Calu3 (cell line): ENCODE measurements around the gene TIMM8B. TPM values are rescaled to one million over a fixed set of nuclear protein-coding genes. Genes with fewer than 3 reads are reported as not detected.

Source experiments
- BruUV-seq: library from RNA; stranded (reverse); fragments of 400-500 nt; replicated peaks from 2 replicates; lab custom pipeline; 2021; lab: Mats Ljungman, UMichigan
- CTCF ChIA-PET: fragments of 300-600 bp; sonication (Branson Sonifier 250); formaldehyde crosslinking; loops from one replicate; lab custom pipeline; 2022; ENCODE audit warnings: antibody characterized with exemption; lab: Charles Lee
- DNase-seq: peaks from one replicate; pipeline ENCODE4 v3.0.0; 2022
- H3K27ac Mint-ChIP-seq: one replicate; pipeline ENCODE4 v1.8.0; 2022; ENCODE audit warnings: mixed read lengths; ENCODE audit not compliant: unreplicated experiment
- H3K27me3 Mint-ChIP-seq: one replicate; pipeline ENCODE4 v1.8.0; 2022; ENCODE audit warnings: mixed read lengths; ENCODE audit not compliant: unreplicated experiment
- H3K36me3 Mint-ChIP-seq: one replicate; pipeline ENCODE4 v1.8.0; 2022; ENCODE audit warnings: mild to moderate bottlenecking, moderate library complexity, mixed read lengths; ENCODE audit not compliant: insufficient read depth, unreplicated experiment
- H3K4me1 Mint-ChIP-seq: one replicate; pipeline ENCODE4 v1.8.0; 2022; ENCODE audit warnings: mild to moderate bottlenecking, low read depth, mixed read lengths; ENCODE audit not compliant: unreplicated experiment
- H3K4me3 Mint-ChIP-seq: one replicate; pipeline ENCODE4 v1.8.0; 2022; ENCODE audit warnings: mild to moderate bottlenecking, low read depth, moderate library complexity, mixed read lengths; ENCODE audit not compliant: unreplicated experiment
- H3K9me3 Mint-ChIP-seq: one replicate; pipeline ENCODE4 v1.8.0; 2022; ENCODE audit warnings: low read depth, mixed read lengths; ENCODE audit not compliant: unreplicated experiment
- CTCF ChIP-seq: fragments of 200-600 bp; IDR thresholded peaks from one replicate; pipeline ENCODE4 v1.8.0; 2022; ENCODE audit warnings: antibody characterized with exemption; ENCODE audit not compliant: unreplicated experiment
- intact Hi-C: fragments of 100-400 bp; cut with micrococcal nuclease; formaldehyde crosslinking; loops from one replicate; pipeline ENCODE4 v1.10.0; 2022; ENCODE audit not compliant: unreplicated experiment
- total RNA-seq: library from RNA; stranded (reverse); gene quantifications from 2 replicates; pipeline ENCODE4 v1.2.3, GENCODE V29; 2022

Gene TIMM8B
- total RNA-seq, 1 experiment from 2014 or later = 36.7 TPM

DNA sequence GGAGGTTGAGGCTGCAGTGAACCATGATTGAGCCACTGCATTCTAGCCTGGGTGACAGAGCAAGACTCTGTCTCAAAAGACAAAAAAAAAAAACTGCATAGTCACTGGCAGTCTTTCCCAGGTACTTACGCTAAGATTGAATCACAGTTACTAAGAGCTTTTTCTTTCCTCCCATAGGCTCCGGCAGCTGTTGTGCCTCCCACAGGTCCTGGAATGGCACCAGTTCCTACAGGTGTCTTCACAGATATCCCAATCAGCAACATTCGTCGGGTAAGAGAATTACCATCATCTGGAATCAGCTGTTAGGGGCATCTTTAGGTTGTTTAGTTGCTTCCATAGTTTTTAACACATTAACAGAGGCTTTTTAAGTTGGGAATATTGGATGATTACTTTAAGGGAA lies 41.6 kb downstream of the TIMM8B start:
- no TSS peak for BruUV-seq
- TF ChIP-seq CTCF = no peak
- DNase-seq = no peak
- peaks cover 27% of the 10 kb centered on the region for H3K36me3 Mint-ChIP-seq
- no peak overlapping the region for H3K27ac Mint-ChIP-seq
- H3K9me3 Mint-ChIP-seq = no peaks in the 10 kb centered on the region
- H3K4me3 Mint-ChIP-seq = no peak overlapping the region
- intact Hi-C loops = no loop called here
- no peaks in the 10 kb centered on the region for H3K27me3 Mint-ChIP-seq
- peaks cover 11% of the 10 kb centered on the region for H3K4me1 Mint-ChIP-seq
- CTCF ChIA-PET = no interaction called here

- no TSS peak for BruUV-seq
- Mint-ChIP-seq H3K9me3 (no peaks in the 10 kb centered on the region), H3K4me3 (no peak overlapping the region), H3K27me3 (no peaks in the 10 kb centered on the region), H3K27ac (no peak overlapping the region), H3K36me3 (peaks cover 24% of the 10 kb centered on the region), H3K4me1 (peaks cover 11% of the 10 kb centered on the region)
- intact Hi-C loops = no loop called here
- DNase-seq = no peak
- TF ChIP-seq CTCF = no peak
- CTCF ChIA-PET = no interaction called here
Measured at GRCh38 chr11:112042961-112043304, 43.6 kb downstream of the TIMM8B start.

- Mint-ChIP-seq H3K4me3 (no peak overlapping the region), H3K4me1 (peaks cover 11% of the 10 kb centered on the region), H3K36me3 (peaks cover 24% of the 10 kb centered on the region), H3K27me3 (no peaks in the 10 kb centered on the region), H3K27ac (no peak overlapping the region), H3K9me3 (no peaks in the 10 kb centered on the region)
- CTCF ChIA-PET = no interaction called here
- no TSS peak for BruUV-seq
- DNase-seq = no peak
- no peak for TF ChIP-seq CTCF
- intact Hi-C loops = no loop called here
Measured at GRCh38 chr11:112042161-112042960, 44.2 kb downstream of the TIMM8B start.

GRCh38 chr11:112037527-112037926 lies 49.0 kb downstream of the TIMM8B start:
- H3K36me3 Mint-ChIP-seq = peaks cover 10% of the 10 kb centered on the region
- CTCF ChIA-PET = interaction anchor here (0.8 kb wide), 1 partner anchor 11 kb away, joined by 6 read pairs; no protein-coding TSS in a partner anchor
- intact Hi-C loops = no loop called here
- TF ChIP-seq CTCF = no peak
- no peak overlapping the region for H3K27ac Mint-ChIP-seq
- no peak overlapping the region for H3K4me3 Mint-ChIP-seq
- H3K4me1 Mint-ChIP-seq = peaks cover 6% of the 10 kb centered on the region
- no peak for DNase-seq
- no peaks in the 10 kb centered on the region for H3K9me3 Mint-ChIP-seq
- BruUV-seq = no TSS peak
- H3K27me3 Mint-ChIP-seq = no peaks in the 10 kb centered on the region

Other genes with a start within 250 kb of the TIMM8B start
- 12.6 and 14.2 TPM in 2 replicates for gene ALG9, start 215.2 kb downstream of the TIMM8B start, total RNA-seq
- gene FDXACB1, start 207.6 kb downstream of the TIMM8B start, total RNA-seq = 1.7 and 1.8 TPM in 2 replicates
- 28.1 and 29.8 TPM in 2 replicates for gene CFAP68, start 207.2 kb downstream of the TIMM8B start, total RNA-seq
- 0.66 and 1.9 TPM in 2 replicates for gene CRYAB, start 175.0 kb downstream of the TIMM8B start, total RNA-seq
- gene HSPB2, start 174.0 kb downstream of the TIMM8B start, total RNA-seq = not detected in 2 replicates
- 6.2 and 7.9 TPM in 2 replicates for gene C11orf52, start 167.8 kb downstream of the TIMM8B start, total RNA-seq
- 2.6 and 2.9 TPM in 2 replicates for gene DIXDC1, start 149.4 kb downstream of the TIMM8B start, total RNA-seq
- gene DLAT, start 61.3 kb downstream of the TIMM8B start, total RNA-seq = 25.4 and 27.4 TPM in 2 replicates
- 1.6 and 2.2 TPM in 2 replicates for gene PIH1D2, start 12.7 kb downstream of the TIMM8B start, total RNA-seq
- 13.0 and 14.7 TPM in 2 replicates for gene NKAPD1, start 12.5 kb downstream of the TIMM8B start, total RNA-seq
- 56.6 and 59.1 TPM in 2 replicates for gene SDHD, start 117 bp upstream of the TIMM8B start, total RNA-seq
- gene IL18, start 77.3 kb upstream of the TIMM8B start, total RNA-seq = 111 and 121 TPM in 2 replicates
- not detected in 2 replicates for gene TEX12, start 80.6 kb upstream of the TIMM8B start, total RNA-seq
- 13.8 and 15.0 TPM in 2 replicates for gene BCO2, start 88.8 kb upstream of the TIMM8B start, total RNA-seq
- 28.8 and 29.3 TPM in 2 replicates for gene PTS, start 139.7 kb upstream of the TIMM8B start, total RNA-seq
- not detected in 2 replicates for gene PLET1, start 174.1 kb upstream of the TIMM8B start, total RNA-seq